Fibroblast of lung (primary cell): ENCODE measurements around the gene SLC17A5.

Experiments used
- CTCF ChIP-seq, 2 donors: IDR thresholded peaks in 1 of 2; conservative IDR thresholded peaks in 1 of 2; 1 replicate in 1 of 2; 2 replicates in 1 of 2; pipeline ENCODE4 v1.5.1; 2011 to 2012; ENCODE audit warnings: low read length in 2 of 2, control low read depth in 1 of 2, inconsistent platforms in 1 of 2, low read depth in 1 of 2, mild to moderate bottlenecking in 1 of 2
- EZH2 ChIP-seq: IDR thresholded peaks from 2 replicates; pipeline ENCODE4 v1.5.1; 2012; ENCODE audit warnings: low read length, control low read depth, mild to moderate bottlenecking; ENCODE audit errors: missing control alignments

- no peak for TF ChIP-seq CTCF (conservative IDR thresholded peaks at IDR 0.05 in 1 of 2, IDR thresholded peaks at IDR 0.05 in 1 of 2; ENCODE audit: low read depth in 1 of 2, low read length in 2 of 2)
- no peak for TF ChIP-seq EZH2
These were observed at the start of gene SLC17A5 for GRCh38 chr6:73653571-73654424.
